Kidney epithelial cell (primary cell): ENCODE measurements around the gene RAD51D. TPM values are rescaled to one million over a fixed set of nuclear protein-coding genes. Genes with fewer than 3 reads are reported as not detected.

Experiments
- DNase-seq: peaks from one replicate; pipeline ENCODE4 v3.0.0-alpha.2; 2010; ENCODE audit warnings: low read depth
- H3K27me3 ChIP-seq: 2 replicates; pipeline ENCODE4 v1.6.0; 2011; ENCODE audit warnings: low read length; ENCODE audit not compliant: control insufficient read depth, insufficient read depth
- H3K36me3 ChIP-seq: 2 replicates; pipeline ENCODE4 v1.5.1; 2011; ENCODE audit warnings: low read length; ENCODE audit not compliant: control insufficient read depth, insufficient read depth
- H3K4me3 ChIP-seq: 2 replicates; pipeline ENCODE4 v1.5.1; 2011; ENCODE audit warnings: low read depth, mild to moderate bottlenecking, control low read depth, low read length
- CTCF ChIP-seq: IDR thresholded peaks from 2 replicates; pipeline ENCODE4 v1.5.1; 2011; ENCODE audit warnings: mild to moderate bottlenecking, moderate library complexity, low read length, control low read depth, inconsistent platforms; ENCODE audit not compliant: insufficient read depth, poor library complexity, severe bottlenecking
- total RNA-seq: library from RNA; depleted of rRNA; stranded (reverse); fragments of >200 nt; gene quantifications from 2 replicates; pipeline ENCODE4 v1.2.3, GENCODE V29; 2015

The RAD51D gene
- total RNA-seq, 1 donor from 2014 or later = 18.4 TPM

DNA sequence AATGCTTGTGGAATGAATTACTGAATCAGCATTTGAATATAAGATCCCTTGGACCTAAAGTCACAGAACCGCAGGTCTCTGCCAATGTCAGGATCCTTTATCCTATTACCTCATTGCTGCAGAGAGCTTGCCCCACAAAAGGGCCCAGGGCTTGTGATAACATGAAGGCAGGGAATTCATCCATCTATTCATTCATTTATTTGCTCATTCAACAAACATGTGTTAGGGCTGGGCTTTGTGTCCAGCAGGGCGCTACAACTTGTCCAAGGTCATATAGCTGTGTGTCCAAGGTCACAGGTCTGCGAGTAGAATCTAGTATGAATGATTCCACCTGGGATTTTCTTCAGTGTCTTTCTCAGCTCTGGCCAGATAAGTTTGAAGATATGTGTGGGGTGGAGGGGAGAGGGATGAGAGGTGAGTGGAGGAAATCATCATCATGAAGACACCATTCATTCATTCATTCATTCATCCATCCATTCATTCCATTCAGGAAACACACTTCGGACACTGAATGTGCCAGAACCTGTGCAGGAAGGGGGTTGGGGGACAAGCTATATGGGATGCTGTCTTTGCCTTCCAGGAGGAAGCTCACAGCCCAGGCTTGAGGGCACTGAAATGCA, 26.7 kb upstream of the RAD51D start:
- no peak overlapping the region for H3K4me3 ChIP-seq
- H3K27me3 ChIP-seq = peaks cover 4% of the 10 kb centered on the region
- TF ChIP-seq CTCF = no peak
- no peak for DNase-seq
- H3K36me3 ChIP-seq = no peaks in the 10 kb centered on the region

- no peaks in the 10 kb centered on the region for H3K36me3 ChIP-seq
- no peak overlapping the region for H3K4me3 ChIP-seq
- no peak for DNase-seq
- peaks cover 4% of the 10 kb centered on the region for H3K27me3 ChIP-seq
- TF ChIP-seq CTCF = no peak
These were observed 25.2 kb upstream of the RAD51D start for GRCh38 chr17:35144840-35145239.

- no peaks in the 10 kb centered on the region for H3K27me3 ChIP-seq
- no peak for DNase-seq
- no peak for TF ChIP-seq CTCF
- peak overlapping the region; percentile 98 for H3K4me3 ChIP-seq
- H3K36me3 ChIP-seq = peaks cover 1% of the 10 kb centered on the region
These were observed 22.8 kb upstream of the RAD51D start for GRCh38 chr17:35142467-35142796.

GRCh38 chr17:35141681-35142466, 22.2 kb upstream of the RAD51D start, which contains the start of gene NLE1:
Gene NLE1 (minus strand): TSS chr17:35142303. CDS start chr17:35142275, 28 bp downstream.
- DNase-seq = no peak
- peak; percentile 97 for TF ChIP-seq CTCF
- peak within 1 kb of the TSS; percentile 98 for H3K4me3 ChIP-seq
- peaks cover 3% of the 10 kb centered on the region for H3K36me3 ChIP-seq
- no peaks in the 10 kb centered on the region for H3K27me3 ChIP-seq

- Histone ChIP-seq H3K4me3 (no peak overlapping the region), H3K36me3 (peaks cover 4% of the 10 kb centered on the region), H3K27me3 (no peaks in the 10 kb centered on the region)
- DNase-seq = no peak
- TF ChIP-seq CTCF = no peak
These were observed 18.6 kb upstream of the RAD51D start for GRCh38 chr17:35138218-35138617.
